ENCODE results near the gene SLC5A10.
"Not testable (repeated sequence)": the region's sequence is repeated elsewhere in the genome, so short reads cannot be mapped to it uniquely, and the experiment has no call there.

Gene SLC5A10

DNA sequence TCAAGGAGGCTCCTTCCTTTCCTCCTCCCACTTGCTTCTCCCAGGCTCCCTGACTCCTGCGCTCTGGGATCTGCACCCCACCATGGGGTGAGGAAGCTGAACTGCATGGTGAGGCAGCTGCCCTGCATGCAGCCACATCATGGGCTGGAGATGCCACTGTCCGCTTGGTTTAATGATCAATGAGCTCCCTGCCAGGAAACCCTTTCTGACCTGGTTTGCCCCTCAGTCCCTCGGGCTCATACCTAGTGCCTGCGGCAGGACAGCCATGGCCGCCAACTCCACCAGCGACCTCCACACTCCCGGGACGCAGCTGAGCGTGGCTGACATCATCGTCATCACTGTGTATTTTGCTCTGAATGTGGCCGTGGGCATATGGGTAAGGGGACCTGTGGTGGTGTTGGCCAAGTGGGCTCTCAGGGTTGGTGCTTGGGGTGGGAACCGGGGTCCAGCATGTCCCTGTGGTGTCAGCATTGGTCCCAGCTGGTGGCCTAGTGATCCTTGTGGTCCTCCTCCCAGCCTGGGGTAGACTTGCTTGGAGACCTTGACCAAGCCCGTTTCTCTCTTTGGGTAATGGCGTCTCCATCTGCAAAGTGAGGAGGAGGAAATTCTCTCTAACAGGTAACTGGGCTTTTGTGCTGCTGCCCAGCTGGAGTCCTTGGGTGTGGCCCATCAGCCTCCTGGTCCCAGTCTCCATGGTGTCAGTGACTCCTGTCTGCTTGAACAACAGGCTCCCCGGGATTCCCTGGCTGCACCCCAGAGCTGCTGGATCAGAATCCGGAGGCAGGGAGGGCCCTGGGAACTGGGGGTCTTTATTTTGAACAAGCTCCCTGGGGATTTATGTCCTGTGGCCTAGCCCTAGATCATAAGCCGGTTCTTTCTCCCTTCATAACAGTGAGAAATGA lies at the start of gene SLC5A10:
Gene SLC5A10 (plus strand): TSS at position 225 of the 902 bp plus-strand sequence. CDS start 41 bp downstream, at position 266.
- DNase-seq, result no peak

DNA sequence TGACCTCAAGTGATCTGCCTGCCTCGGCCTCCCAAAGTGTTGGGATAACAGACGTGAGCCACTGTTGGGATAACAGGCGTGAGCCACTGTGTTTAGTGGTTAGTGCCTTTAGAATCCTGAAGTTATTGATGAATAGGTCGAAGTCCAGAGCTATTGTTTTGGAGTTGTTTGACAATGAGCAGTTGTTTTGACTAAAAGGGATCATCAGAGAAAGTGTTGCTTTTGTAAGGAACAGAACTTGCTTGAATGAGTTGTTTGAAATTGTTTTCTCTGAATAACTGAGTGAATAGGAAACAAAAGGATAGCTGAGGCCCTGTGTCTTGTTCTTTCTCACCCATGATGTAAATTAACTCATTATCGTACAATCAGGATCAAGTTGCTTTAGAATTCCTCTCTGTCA lies 47.5 kb upstream of the SLC5A10 start:
- DNase-seq, result no peak

DNA sequence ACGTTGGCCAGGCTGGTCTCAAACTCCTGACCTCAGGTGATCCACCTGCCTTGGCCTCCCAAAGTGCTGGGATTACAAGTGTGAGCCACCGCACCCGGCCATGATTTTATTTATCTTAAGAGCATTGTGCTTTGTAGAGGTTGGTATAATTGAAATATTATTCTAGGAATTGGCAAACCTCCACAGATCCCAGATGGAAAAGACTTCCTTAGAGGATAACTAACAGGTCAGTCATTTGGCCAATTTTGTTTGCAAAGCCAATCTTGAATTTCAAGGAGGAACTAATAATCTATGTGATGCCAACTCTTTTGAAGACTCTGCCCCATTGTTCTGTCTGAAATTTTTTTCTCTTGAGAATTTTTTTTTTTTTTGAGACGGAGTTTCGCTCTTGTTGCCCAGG lies 46.7 kb upstream of the SLC5A10 start:
- no peak for DNase-seq

DNA sequence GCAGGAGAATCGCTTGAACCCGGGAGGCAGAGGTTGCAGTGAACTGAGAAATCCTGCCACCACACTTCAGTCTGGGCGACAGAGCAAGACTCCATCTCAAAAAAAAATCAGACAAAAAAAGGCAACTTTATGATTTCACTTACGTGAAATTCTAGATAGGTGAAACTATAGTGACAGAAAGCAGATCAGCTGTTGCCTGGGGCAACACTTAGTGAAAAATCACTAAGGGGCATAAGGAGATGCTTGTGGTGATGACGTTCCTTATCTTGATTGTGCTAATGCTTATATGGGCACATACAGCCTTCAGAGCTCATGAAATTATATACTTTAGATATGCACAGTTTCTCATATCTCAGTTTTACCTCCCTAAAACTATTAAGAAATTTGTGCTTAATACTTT lies 41.6 kb upstream of the SLC5A10 start:
- no peak for DNase-seq

DNA sequence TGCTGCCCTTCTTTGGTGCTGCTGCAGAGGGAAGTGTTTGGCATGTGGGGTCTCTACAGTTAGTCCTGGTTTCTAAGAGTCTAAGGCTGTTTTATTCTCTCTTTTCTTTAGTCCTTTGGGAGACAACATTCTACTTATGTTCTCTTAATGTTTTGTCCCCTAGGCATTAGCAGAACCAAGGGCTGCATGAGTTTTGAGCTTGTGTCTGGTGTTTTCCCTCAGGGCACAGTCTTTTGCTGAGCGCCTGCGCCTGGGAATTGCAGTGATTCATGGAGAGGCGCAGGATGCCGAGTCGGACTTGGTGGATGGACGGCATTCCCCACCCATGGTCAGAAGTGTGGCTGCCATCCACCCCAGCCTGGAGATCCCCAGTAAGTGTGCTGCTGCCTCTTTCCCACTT lies 41.1 kb upstream of the SLC5A10 start:
- DNase-seq, result no peak

DNA sequence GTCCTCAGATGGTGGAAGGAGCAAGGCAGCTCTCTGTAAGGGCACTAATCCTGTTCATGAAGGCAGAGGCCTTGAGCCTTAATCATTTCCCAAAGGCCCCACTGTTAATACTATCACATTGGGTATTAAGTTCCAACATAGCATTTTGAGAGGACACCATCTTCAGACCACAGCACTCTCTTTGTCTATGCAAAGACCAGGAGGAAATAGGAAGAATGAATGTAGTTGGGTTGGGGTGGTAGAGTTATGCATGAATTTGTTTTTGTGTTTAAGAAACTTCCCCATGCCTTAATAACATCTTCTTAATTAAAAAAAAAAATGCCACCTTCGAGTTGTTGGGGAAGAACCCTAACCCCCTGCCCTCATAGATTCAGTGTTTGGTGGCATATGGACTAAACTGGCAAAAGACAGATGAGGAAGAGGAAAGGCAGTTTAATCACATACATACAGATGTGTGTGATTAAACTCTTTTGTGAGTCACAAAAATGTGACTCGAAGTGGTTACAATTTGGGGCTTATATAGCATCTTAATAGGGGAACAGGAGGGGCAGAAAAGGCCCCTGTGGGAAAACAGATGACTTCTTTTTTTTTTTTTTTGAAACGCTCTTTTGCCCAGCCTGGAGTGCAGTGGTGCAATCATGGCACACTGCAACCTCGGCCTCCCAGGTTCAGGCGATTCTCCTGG lies 35.0 kb upstream of the SLC5A10 start:
- no peak for DNase-seq

DNA sequence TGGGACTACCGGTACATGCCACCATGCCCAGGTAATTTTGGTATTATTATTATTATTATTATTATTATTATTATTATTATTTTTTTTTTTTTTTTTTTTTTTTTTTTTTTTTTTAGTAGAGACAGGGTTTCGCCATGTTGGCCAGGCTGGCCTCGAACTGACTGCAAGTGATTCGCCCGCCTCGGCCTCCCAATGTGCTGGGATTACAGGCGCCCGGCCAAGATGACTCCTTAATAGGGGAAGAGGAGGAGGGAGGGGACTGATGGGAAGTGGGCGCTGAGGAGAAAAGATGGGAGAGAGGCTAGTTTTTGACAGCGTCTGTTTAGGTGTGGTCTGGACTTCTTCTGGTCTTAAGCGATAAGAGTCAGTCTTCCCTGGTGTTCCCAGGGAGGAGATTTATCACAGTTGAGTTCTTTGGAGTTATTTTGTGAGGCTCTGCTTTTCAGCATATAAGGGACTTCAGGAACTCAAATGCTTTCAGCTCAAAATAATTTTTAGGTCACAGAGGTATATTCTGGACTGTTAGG lies 34.4 kb upstream of the SLC5A10 start:
- DNase-seq, result no peak

DNA sequence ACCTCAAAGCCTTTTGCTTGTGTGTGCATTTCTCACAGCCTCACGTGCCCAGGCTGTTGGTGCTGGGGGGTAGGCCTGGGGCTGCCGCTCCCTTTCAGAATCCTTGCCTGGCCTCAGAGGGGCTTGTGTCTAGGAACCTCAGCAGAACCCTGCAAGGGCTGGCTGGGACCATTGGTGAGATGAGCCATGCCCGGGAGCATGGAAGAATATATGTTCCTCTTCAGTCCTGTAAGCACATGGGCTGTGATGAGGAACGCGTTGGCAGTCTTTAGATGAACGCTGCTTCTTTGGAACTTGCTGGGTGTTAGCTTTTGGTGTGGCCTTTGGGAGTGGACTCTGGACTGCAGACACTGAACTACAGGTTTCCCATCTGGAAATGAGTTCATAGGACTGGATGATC lies 32.0 kb upstream of the SLC5A10 start:
- no peak for DNase-seq

DNA sequence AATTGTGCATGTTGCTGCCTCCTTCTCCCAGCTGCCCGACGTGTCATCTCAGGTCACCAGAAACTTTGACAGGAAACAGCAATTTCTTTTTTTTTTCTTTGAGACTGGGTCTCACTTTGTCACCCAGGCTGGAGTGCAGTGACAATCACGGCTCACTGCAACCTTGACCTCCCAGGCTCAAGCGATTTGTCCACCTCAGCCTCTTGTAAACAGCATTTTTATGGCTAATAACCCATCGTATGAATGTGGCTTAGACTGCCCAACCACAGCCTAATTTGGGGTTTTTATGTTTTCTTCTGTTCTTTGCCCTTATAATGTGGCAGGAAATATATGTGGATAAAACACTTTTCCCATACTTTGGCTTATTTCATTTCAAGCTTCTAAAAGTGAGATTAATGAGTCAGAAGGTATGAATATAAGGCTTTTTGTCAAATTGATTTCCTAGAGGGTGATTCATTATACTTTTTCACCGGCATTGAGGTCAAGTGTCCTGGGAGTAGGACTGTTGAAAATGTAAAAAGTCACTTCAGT lies 31.0 kb upstream of the SLC5A10 start:
- DNase-seq, result peak; percentile 39

DNA sequence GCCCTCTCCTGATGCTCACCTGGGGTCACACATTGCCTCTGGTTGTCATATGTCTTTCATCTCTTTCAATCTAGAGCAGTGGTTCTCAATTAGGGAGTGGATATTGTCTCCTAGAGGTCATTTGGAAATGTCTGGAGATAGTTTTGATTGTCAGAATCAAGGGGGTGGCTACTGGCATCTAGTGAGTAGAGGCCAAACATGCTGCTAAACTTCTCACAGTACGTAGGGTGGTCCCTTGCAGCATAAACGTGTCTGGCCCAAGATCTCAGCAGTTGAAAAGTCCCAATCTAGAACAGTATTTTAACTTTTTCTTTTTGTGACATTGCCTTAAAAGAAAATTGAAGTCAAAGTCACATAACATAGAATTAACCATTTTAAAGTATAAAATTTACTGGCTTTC lies 30.5 kb upstream of the SLC5A10 start:
- DNase-seq, result no peak

DNA sequence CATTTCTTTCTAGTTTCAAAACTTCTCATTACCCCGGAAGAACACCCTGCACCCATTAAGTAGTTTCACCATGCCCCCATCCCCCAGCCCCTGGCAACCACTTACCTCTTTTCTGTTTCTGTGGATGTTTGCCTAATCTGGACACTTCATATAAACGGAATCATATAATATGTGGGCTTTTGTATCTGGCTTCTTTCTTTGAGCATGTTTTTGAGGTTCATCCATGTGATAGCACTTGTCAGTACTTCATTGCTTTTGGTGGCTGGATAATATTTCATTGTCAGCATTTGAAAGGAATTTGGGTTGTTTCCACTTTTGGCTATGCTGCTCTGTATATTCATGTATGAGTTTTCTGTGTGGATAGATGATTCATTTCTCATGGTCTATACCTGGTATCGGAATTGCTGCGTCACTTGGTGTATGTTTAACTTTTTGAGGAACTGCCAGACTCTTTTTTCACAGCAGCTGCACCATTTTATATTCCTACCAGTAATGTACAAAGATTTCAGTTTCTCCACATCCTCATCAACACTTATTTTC lies 30.0 kb upstream of the SLC5A10 start:
- no peak for DNase-seq

DNA sequence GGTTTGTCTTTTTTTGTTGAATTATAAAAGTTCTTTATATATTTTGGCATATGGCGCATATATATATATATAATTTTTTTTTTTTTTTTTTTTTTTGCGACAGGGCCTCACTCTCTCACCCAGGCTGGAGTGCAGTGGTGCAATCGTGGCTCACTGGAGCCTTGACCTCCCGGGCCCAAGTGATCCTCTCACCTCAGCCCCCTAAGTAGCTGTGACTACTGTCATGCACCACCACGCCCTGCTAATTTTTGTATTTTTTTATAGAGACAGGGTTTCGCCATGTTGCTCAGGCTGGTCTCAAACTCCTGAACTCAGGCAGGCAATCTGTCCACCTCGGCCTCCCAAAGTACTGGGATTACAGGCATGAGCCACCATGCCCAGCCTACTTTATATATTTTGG lies 29.4 kb upstream of the SLC5A10 start:
- DNase-seq, result not testable (repeated sequence)

DNA sequence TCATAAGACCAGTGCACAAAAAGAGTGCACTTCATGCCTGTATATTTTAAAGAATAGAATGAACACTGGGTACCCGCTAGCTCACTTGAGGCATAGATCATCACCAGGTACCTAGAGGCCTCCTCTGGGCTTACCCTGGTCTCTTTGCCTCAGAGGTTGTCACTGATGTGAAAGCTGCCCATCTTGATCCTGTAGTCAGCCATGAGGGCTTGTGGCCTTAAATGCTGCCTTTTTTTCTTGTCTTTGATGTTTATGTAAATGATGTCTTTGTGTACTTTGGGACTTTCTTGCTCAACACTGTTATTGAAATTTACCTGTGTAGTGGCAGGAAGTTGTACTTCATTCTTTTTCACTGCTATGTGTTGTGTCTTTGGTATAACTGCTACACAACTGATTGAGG lies 26.8 kb upstream of the SLC5A10 start:
- no peak for DNase-seq

DNA sequence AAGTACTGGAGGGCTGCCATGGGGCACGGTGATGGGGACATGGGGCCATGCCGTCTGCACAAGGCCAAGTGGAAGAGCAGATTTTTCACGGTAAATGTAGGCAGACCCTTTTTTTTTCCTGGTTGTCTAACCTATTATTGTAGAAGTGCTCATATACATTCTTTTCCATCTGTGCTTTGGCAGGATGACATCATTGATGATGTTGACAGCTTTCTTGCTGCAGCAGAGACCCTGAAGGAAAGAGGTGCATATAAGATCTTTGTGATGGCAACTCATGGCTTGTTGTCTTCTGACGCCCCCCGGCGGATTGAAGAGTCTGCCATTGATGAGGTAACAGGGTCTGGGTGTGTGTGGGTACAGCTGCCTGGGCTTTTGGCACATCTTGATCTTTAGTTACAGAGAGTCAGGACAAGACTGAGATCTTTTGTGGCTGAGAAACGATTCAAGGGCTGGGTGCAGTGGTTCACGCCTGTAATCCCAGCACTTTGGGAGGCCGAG lies 23.3 kb upstream of the SLC5A10 start:
- no peak for DNase-seq

DNA sequence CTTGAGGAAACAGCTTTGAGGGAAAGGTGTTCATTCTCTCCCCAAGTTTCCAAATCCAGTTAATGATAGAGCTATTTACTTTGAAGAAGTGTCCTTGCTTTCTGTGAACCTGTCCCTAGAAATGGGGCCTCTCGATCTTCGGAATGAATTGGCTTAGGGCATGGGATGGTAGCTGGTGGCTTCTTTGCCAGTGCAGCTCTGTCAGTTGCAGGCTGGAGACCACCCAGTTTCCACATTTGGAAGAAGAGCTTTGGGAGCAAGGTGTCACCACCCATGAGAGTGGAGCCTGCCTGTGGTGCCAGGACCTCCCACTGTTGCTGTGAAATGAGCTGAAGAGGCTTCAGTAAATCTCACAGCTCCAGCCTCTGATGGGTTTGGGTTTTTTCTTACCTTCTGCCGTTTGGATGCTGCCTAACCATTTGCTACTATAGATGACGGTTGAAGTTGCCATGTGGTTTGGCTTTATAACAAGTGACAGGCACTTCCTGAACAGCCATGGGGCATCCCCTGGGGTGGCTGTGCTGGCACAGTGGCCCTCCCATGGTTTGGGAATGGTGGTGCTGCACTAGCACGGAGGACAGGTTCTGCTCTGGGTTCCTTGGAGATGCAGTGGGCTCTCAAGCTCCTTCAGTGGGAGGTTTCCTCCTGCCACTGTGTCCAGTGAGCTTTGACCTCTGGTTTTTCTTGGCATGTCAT lies 19.5 kb upstream of the SLC5A10 start:
- no peak for DNase-seq

DNA sequence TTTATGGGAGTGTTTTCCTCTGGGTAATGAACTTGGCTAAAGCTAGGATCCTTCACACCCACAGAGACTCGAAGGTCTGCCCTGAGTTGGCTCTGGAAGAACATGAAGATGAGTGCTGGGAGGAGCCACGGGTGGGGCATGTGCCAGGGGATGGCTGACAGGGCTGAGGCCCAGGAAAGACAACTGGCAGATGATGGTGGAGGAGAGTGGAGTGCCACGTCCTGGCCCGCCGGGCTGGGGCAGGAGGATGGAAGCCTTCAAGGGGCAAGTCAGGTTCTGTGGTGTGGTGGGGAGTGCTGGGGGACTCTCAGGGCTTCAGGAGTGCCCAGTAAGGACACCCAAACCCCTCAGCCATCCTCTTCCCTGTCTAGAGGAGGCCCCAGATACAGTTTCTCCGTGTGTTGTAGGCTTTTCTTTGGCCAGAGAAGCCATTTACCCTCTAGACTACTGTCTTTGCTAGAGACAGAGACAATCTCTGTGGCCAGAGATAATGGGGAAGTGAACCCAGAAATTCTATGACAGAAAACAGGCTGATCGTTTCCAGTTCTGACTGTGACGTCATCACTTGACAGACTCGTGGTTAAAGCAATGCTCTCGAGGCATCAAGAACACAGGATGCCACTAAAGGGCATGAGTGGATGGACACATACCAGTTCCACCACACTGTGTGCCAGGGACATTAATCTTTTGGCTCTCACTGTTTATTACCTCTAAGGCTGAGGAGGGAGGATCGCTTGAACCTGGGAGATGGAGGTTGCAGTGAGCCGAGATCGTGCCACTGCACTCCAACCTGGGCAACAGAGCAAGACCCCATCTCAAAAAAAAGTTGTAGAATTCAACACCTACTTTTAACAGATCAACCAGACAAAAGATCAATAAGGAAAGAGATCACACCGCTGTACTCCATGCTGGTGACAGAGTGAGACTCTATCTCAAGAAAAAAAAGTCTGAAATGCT lies 18.6 kb upstream of the SLC5A10 start:
- DNase-seq, result no peak

DNA sequence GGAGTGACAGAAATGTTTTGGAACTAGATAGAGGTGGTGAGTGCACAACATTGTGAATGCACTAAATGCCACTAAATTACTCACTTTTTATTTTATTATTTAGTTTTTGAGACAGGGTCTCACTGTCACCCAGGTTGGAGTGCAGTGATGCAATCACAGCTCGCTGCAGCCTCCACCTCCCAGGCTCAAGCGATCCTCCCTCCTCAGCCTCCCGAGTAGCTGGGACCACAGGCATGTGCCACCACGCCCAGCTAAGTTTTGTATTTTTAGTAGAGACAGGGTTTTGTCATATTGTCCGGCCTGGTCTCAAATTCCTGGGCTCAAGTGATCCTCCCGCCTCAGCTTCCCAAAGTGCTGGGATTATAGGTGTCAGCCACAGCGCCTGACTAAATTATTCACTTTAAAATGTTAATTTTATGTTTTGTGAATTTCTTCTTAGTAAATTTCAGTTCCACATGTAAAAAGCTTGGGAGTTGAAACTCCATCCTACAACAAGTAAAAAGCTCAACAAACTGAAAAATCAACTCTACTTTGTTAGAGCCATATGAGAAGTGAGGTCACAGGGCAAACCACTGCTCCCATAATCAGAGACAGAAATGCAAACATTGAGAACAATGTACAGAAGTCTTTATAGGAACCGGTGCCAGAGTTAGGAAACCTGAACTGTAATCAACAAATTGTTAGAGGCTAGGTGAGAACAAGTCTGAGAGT lies 13.8 kb upstream of the SLC5A10 start:
- DNase-seq, result no peak

DNA sequence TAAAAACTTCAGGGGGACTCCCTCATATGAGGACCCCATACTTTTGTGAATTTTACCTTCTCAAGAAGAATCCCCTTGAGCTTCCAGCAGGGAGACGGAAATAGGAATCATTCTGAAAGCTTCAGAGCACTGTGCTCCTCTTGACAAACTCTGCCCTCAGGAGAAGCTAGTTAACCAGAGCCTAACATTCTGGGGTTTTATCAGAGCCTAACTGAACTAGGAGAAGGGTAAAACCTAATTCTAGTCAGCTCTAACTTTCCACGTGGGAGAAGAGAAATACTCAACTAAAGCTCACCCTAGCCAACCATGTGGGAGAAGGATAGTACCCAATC lies 13.3 kb upstream of the SLC5A10 start:
- DNase-seq, result no peak

DNA sequence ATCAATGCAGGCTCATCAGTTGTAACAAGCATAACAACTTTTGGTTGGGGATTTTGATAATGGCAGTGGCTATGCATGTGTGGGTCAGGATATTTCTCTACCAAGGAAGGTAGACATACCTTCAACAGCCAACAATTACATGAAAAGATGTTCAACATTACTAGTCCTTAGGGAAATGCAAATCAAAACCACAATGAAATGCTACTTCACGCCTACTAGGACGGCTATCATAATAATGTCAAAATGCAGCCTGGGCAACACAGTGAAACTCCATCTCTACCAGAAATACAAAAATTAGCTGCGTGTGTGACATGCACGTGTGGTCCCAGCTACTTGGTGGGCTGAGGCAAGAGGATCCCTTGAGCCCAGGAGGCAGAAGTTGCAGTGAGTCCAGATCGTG lies 7.3 kb upstream of the SLC5A10 start:
- no peak for DNase-seq

DNA sequence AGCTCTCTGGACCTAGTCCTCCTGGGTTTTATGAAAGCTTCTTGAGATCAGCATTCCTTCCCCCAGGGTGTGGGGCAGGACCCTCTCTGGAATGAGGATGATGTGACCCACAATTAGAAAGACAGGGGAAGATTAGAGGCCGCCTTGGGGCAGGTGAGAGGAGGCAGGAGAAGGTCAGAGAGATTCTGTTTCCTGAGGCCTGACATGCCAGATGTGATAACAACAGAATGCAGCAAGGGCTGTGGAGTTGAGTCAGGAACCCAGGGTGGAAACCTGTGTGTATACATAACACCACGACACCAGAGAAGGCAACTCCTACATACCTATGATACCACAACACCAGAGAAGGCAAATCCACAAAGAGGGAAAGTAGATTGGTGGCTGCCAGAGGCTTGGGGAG lies 5.4 kb upstream of the SLC5A10 start:
- no peak for DNase-seq

DNA sequence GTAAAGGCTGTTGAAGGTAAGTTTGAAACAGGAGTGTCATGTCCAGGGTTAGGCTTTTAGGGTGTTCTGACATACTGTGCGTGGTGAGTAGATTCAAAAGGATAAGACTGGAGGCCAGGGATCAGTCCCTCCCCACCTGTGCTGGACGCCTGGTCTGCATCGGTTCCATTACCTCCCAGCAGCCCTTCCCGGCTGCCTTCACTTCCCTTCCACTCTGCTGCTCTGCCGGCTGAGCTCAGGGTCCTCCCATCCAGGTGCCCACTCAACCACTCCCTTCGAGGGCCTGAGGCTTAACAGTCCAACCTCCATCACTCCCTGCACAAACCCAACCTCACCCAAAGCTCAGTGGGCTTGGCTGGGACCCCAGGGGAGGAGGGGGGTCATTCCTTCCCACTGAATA lies 4.1 kb upstream of the SLC5A10 start:
- no peak for DNase-seq

All from CD4-positive, alpha-beta T cell treated with Interleukin-6 for 4 hours (primary cell).